HFF-Myc (cell line): ENCODE measurements around the gene STX4.

Source experiments
- DNase-seq: peaks from one replicate; pipeline ENCODE4 v3.0.0-alpha.2; 2011; ENCODE audit warnings: low read depth; ENCODE audit errors: extremely low read depth
- H3K4me3 ChIP-seq: replicated peaks from 2 replicates; pipeline ENCODE4 v1.5.1; 2011; ENCODE audit warnings: low read depth, mild to moderate bottlenecking, control low read depth, low read length
- TF ChIP-seq, protein P1 (sequence below): IDR thresholded peaks from 2 replicates; pipeline ENCODE4 v1.5.1; 2012; ENCODE audit warnings: mild to moderate bottlenecking, low read depth, low read length, control low read depth; ENCODE audit errors: missing control alignments

Gene STX4

GRCh38 chr16:31071861-31072260 is 38.5 kb downstream of the STX4 start:
- peak overlapping the region; percentile 93 for H3K4me3 ChIP-seq
- TF ChIP-seq, protein P1, sequence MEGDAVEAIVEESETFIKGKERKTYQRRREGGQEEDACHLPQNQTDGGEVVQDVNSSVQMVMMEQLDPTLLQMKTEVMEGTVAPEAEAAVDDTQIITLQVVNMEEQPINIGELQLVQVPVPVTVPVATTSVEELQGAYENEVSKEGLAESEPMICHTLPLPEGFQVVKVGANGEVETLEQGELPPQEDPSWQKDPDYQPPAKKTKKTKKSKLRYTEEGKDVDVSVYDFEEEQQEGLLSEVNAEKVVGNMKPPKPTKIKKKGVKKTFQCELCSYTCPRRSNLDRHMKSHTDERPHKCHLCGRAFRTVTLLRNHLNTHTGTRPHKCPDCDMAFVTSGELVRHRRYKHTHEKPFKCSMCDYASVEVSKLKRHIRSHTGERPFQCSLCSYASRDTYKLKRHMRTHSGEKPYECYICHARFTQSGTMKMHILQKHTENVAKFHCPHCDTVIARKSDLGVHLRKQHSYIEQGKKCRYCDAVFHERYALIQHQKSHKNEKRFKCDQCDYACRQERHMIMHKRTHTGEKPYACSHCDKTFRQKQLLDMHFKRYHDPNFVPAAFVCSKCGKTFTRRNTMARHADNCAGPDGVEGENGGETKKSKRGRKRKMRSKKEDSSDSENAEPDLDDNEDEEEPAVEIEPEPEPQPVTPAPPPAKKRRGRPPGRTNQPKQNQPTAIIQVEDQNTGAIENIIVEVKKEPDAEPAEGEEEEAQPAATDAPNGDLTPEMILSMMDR, result no peak
- DNase-seq, result peak; percentile 92

GRCh38 chr16:31072540-31073141 is 39.3 kb downstream of the STX4 start:
- H3K4me3 ChIP-seq, result peak overlapping the region; percentile 93
- TF ChIP-seq, protein P1, result no peak
- no peak for DNase-seq

GRCh38 chr16:31073142-31073969 is 40.0 kb downstream of the STX4 start:
- peak overlapping the region; percentile 93 for H3K4me3 ChIP-seq
- TF ChIP-seq, protein P1, result no peak
- DNase-seq, result no peak

DNA sequence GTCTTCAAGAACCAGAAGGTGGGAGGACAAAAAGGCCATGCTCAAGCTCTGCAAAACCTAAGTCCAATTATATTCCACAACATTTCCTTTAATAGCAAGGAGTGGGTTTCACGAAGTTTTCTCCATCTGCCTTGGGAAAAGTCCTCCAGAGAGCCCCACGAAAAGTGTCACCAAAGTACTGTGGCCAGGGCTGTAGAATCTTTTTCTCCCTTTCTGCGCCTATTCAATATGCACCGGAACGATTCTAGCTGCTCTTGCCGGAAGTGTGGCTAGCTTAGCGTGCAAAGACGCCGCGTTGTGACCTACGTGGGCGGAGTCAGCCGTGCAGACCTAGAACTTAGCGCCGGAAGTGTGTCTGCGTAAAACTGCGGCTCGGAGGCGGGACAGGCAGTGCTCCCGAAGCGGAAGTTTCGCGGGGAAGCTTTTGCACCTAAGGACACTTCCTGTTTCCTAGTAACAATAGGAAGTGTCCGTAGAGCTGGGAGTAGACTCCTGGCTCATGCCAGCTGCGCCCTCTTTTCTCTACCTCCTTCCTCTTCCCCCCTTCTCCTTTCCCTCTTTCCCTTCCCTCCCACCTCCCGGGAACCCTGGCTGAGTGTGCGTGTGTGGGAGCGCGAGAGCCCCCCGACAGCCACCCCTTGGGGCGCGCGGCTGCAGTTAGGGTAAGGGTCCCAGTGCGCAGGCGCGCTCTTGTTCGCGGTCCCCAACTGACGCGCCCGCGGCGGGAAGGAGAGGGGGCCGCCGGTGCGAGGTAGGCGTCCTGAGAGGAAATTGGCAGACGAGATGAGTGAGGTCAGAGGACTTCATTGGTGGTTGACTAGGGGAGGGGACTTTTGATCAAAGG is 40.8 kb downstream of the STX4 start, which contains the start of the genes ZNF646 and ZNF668:
ZNF646 (plus strand) TSS at position 453 of the 844 bp plus-strand sequence. CDS start 1,903 bp downstream, outside the sequence.
ZNF668 (minus strand) TSS at position 271 of the 844 bp plus-strand sequence. CDS start 9,781 bp downstream, outside the sequence.
- peak within 1 kb of the TSS; percentile 93 for H3K4me3 ChIP-seq
- peak; percentile 97 for DNase-seq
- TF ChIP-seq, protein P1, result no peak

GRCh38 chr16:31074814-31075183 is 41.4 kb downstream of the STX4 start:
- peak overlapping the region; percentile 93 for H3K4me3 ChIP-seq
- TF ChIP-seq, protein P1, result no peak
- DNase-seq, result no peak

GRCh38 chr16:31076319-31076718 is 43.0 kb downstream of the STX4 start:
- no peak overlapping the region for H3K4me3 ChIP-seq
- no peak for DNase-seq
- TF ChIP-seq, protein P1, result no peak
